ENCODE measurements around the gene C1orf210. TPM values are rescaled to one million over a fixed set of nuclear protein-coding genes. Genes with fewer than 3 reads are reported as not detected.

Gene C1orf210
- total RNA-seq, 1 donor from 2014 or later = not detected

DNA sequence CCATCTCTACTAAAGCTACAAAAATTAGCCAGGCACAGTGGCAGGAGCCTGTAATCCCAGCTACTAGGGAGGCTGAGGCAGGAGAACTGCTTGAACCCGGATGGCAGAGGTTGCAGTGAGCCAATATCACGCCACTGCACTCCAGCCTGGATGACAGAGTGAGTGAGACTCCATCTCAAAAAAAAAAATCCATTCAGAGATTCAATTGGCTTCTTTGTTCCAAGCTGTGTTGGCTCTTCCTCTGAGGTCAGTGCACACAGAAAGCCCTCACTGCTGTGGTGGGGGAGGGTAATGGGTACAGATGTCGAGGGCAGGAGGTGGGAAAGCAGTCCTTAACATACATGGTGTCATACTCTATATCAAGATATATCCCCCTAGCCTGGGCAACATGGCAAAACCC, 30.1 kb upstream of the C1orf210 start:
- Mint-ChIP-seq H3K4me3 (no peak overlapping the region), H3K27ac (ENCODE audit: unreplicated experiment) (peak overlapping the region; percentile 95), H3K27me3 (ENCODE audit: low read depth) (no peaks in the 10 kb centered on the region), H3K4me1 (peaks cover 49% of the 10 kb centered on the region), H3K9me3 (no peaks in the 10 kb centered on the region), H3K36me3 (ENCODE audit: low read depth) (no peaks in the 10 kb centered on the region)
- TF ChIP-seq, protein P1, sequence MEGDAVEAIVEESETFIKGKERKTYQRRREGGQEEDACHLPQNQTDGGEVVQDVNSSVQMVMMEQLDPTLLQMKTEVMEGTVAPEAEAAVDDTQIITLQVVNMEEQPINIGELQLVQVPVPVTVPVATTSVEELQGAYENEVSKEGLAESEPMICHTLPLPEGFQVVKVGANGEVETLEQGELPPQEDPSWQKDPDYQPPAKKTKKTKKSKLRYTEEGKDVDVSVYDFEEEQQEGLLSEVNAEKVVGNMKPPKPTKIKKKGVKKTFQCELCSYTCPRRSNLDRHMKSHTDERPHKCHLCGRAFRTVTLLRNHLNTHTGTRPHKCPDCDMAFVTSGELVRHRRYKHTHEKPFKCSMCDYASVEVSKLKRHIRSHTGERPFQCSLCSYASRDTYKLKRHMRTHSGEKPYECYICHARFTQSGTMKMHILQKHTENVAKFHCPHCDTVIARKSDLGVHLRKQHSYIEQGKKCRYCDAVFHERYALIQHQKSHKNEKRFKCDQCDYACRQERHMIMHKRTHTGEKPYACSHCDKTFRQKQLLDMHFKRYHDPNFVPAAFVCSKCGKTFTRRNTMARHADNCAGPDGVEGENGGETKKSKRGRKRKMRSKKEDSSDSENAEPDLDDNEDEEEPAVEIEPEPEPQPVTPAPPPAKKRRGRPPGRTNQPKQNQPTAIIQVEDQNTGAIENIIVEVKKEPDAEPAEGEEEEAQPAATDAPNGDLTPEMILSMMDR (conservative IDR thresholded peaks at IDR 0.05) = no peak
- DNase-seq (ENCODE audit: low read depth, low spot score) = no peak

DNA sequence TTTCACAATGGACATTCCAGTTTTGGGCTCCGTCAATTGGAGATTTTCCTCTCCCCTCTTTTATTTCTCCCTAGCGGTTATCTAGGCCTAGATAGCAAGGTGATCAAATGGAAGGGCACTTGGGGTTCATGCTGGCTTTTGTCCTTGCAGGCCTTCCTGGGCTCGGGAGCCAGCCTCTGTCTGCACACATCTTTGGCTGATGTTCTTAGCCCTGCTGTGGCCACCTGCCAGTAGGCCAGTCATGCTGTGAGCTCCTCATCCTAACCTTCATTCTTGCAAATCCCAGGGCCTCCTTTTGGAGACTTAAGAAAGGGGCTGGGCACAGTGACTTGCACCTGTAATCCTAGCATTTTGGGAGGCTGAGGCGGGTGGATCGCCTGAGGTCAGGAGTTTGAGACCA, 28.9 kb upstream of the C1orf210 start:
- DNase-seq (ENCODE audit: low read depth, low spot score) = no peak

DNA sequence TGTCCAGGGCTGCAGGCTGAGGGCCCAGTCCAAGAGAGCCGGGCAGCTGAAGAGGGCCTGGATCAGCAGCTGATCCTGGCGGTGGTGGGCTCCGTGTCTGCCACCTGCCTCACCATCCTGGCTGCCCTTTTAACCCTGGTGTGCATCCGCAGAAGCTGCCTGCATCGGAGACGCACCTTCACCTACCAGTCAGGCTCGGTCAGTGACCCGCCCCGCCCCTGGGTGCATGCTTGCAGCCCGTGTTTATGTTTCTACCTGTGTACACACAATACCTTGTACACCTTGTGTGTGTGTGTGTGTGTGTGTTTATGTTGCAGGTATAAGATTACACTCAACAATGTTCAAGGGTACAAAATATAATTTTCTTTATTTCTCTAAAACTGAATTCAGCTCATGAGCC, 28.4 kb upstream of the C1orf210 start:
- Mint-ChIP-seq H3K36me3 (ENCODE audit: low read depth) (no peaks in the 10 kb centered on the region), H3K27me3 (ENCODE audit: low read depth) (no peaks in the 10 kb centered on the region)

More for the DNA sequence above, 28.9 kb upstream of the C1orf210 start:
- Mint-ChIP-seq H3K36me3 (ENCODE audit: low read depth) (no peaks in the 10 kb centered on the region), H3K9me3 (no peaks in the 10 kb centered on the region), H3K27ac (ENCODE audit: unreplicated experiment) (no peak overlapping the region), H3K4me1 (peaks cover 49% of the 10 kb centered on the region), H3K27me3 (ENCODE audit: low read depth) (no peaks in the 10 kb centered on the region), H3K4me3 (no peak overlapping the region)
- TF ChIP-seq, protein P1 (conservative IDR thresholded peaks at IDR 0.05) = no peak

DNA sequence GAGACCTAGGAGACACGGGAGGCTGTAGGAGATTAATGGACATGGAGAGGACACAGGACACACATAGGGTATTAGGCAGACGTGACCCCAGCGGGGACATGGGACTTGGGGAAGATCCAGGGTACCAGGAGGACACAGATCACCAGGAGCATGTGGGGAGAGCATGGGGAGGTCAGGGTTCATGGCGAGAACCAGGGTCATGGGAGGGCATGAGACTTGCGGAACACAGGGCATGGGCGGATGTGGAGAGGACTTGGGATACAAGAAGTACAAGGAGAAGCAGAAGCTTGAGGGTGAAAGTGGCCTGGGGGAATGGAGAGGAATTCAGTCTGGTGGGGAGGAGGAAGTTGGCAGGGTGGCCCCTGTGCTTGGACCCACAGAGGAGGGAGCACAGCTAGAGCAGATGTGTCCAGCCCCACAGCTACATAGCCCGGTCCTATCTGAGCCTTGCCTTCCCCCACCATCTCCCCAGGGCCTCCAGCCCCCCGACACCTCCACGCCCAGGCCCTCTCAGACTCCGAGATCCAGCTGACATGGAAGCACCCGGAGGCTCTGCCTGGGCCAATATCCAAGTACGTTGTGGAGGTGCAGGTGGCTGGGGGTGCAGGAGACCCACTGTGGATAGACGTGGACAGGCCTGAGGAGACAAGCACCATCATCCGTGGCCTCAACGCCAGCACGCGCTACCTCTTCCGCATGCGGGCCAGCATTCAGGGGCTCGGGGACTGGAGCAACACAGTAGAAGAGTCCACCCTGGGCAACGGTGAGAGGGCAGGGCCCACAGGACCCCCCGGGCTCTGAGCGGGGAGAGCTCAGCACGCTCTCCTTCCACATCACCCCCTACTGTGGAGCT, 27.5 kb upstream of the C1orf210 start:
- no peaks in the 10 kb centered on the region for H3K36me3 Mint-ChIP-seq (ENCODE audit: low read depth)
- H3K27ac Mint-ChIP-seq (ENCODE audit: unreplicated experiment) = peak overlapping the region; percentile 92
- H3K27me3 Mint-ChIP-seq (ENCODE audit: low read depth) = no peaks in the 10 kb centered on the region
- TF ChIP-seq, protein P1 (conservative IDR thresholded peaks at IDR 0.05) = no peak
- DNase-seq (ENCODE audit: low read depth, low spot score) = no peak
- no peaks in the 10 kb centered on the region for H3K9me3 Mint-ChIP-seq
- no peak overlapping the region for H3K4me3 Mint-ChIP-seq
- peaks cover 46% of the 10 kb centered on the region for H3K4me1 Mint-ChIP-seq

More for the DNA sequence above, 28.4 kb upstream of the C1orf210 start:
- peaks cover 49% of the 10 kb centered on the region for H3K4me1 Mint-ChIP-seq
- H3K4me3 Mint-ChIP-seq = no peak overlapping the region
- TF ChIP-seq, protein P1 (conservative IDR thresholded peaks at IDR 0.05) = no peak
- H3K9me3 Mint-ChIP-seq = no peaks in the 10 kb centered on the region
- H3K27ac Mint-ChIP-seq (ENCODE audit: unreplicated experiment) = no peak overlapping the region
- no peak for DNase-seq (ENCODE audit: low read depth, low spot score)

DNA sequence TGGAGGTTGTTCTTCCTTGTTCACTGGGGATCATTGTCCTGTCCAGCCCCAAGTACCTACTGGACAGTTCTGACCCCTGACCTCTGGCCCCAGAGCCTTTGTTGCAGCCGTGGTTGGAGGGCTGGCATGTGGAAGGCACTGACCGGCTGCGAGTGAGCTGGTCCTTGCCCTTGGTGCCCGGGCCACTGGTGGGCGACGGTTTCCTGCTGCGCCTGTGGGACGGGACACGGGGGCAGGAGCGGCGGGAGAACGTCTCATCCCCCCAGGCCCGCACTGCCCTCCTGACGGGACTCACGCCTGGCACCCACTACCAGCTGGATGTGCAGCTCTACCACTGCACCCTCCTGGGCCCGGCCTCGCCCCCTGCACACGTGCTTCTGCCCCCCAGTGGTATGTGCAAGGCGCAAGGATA, 26.8 kb upstream of the C1orf210 start:
- TF ChIP-seq, protein P1 (conservative IDR thresholded peaks at IDR 0.05) = no peak
- Mint-ChIP-seq H3K36me3 (ENCODE audit: low read depth) (no peaks in the 10 kb centered on the region), H3K9me3 (no peaks in the 10 kb centered on the region), H3K4me3 (no peak overlapping the region), H3K27me3 (ENCODE audit: low read depth) (no peaks in the 10 kb centered on the region), H3K4me1 (peaks cover 39% of the 10 kb centered on the region), H3K27ac (ENCODE audit: unreplicated experiment) (no peak overlapping the region)
- DNase-seq (ENCODE audit: low read depth, low spot score) = no peak

Data from neural crest cell (in vitro differentiated cells).